ENCODE measurements around the gene GALNT2.

- TF ChIP-seq GABPA (IDR thresholded peaks at IDR 0.05; ENCODE audit: low read depth, low read length), result no peak
- no peak for TF ChIP-seq GABPA (CRISPR knock-in tag; IDR thresholded peaks at IDR 0.05; ENCODE audit: low read depth)
- TF ChIP-seq PHF8 (CRISPR knock-in tag; IDR thresholded peaks at IDR 0.05), result no peak
- no peak for TF ChIP-seq CREB3 (CRISPR knock-in tag; IDR thresholded peaks at IDR 0.05)
- no peak for TF ChIP-seq GLI4 (CRISPR knock-in tag; IDR thresholded peaks at IDR 0.05; ENCODE audit: borderline replicate concordance)
These were observed 239.1 kb downstream of the GALNT2 start for GRCh38 chr1:230306169-230306568.

Measured in HepG2 (cell line).